ENCODE results near the gene PSG2.
A peak's percentile ranks its signal among the peaks of the same experiment; 100 is the strongest.
"Not testable (repeated sequence)": the region's sequence is repeated elsewhere in the genome, so short reads cannot be mapped to it uniquely, and the experiment has no call there.

Gene PSG2

DNA sequence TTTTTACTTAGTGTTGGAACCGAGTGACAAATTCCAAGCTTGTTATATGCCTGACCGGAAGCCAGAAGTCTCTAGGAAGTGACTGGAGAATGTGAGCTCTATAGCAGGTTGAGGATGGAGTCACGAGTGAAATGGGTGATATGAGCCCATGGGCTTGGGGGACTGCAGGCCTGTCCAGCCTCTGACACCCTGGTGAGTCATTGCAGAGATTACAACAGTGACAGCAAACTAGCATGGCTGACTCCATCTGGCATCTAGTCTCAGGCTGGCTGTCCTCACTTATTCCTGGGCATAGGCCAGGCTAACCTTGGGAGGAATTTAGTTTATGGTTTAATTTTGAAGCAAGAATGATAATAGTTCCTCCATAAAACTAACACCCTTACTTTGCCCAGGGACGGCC, 4.6 kb downstream of the PSG2 start:
- peak; percentile 34 for DNase-seq (ENCODE audit: low spot score)

DNA sequence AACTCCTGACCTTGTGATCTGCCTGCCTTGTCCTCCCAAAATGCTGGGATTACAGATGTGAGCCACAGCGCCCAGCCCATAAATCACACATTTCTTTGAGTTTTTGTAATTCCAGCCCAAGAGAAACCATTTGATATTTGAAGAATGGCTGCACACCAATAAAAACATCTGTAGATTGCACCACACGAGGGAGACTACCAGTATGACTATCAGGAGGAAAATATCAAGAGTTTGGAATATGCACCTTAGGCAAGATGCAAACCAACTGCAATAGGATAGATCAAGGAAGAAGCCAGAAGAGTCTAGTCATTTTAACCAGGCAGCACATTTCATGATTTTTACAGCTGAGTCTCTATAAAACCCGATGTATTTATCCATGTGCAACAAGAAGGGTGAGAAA, 20.1 kb downstream of the PSG2 start:
- not testable (repeated sequence) for DNase-seq (ENCODE audit: low spot score)

DNA sequence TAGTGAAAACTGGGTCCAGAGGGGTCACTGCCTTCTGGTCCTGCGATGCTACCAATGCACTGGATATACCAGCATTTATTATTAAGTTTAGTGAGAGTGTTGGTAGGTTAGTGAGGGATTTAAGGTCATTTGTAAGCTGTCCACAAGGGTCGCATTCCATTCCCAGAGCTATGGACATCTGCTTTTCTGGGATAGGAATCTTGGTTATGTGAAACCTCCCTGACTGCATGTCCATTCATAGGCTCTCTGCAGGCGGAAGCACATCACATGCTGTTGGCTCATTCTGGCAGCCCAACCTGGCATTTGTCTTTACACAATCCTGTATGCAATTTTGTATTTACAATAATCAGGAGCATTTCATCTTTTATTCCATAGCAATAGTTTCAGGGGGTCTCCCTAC, 21.2 kb downstream of the PSG2 start:
- not testable (repeated sequence) for DNase-seq (ENCODE audit: low spot score)

DNA sequence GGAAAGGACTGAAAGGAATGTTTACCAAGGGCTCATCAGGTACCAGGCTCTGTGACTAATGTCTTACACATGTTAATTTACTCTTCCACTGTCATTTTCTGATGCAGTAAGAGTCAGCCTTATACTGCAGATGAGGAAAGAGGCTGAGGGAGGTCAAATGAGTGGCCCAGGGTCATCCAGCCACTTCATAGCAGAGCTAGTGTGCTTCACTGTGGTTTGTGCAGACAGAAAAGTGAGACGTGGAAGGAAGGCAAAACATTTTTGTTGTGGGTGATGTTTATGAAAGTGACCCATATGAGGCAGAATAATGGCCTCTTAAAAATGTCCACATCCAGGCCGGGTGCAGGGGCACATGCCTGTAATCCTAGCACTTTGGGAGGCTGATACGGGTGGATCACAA, 22.2 kb downstream of the PSG2 start:
- DNase-seq (ENCODE audit: low spot score): not testable (repeated sequence)

- not testable (repeated sequence) for DNase-seq (ENCODE audit: low spot score)
Observed at GRCh38 chr19:43059482-43059881, 23.0 kb downstream of the PSG2 start.

GRCh38 chr19:43058440-43058839, 24.1 kb downstream of the PSG2 start:
- DNase-seq (ENCODE audit: low spot score): not testable (repeated sequence)

DNA sequence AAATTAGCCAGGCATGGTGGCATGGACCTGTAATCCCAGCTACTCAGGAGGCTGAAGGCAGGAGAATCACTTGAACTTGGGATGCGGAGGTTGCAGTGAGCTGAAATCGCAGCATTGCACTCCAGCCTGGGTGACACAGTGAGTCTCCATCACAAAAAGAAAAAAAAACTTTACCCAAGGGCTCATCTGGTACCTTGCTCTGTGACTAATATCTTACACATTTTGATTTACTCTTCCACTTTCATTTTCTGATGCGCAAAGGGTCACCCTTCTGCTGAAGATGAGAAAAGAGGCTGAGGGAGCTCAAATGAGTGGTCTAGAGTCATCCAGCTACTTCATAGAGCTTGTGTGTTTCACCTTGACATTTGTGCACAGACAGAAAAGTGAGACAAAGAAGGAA, 34.5 kb downstream of the PSG2 start:
- DNase-seq (ENCODE audit: low spot score): not testable (repeated sequence)

- DNase-seq (ENCODE audit: low spot score): not testable (repeated sequence)
Observed at GRCh38 chr19:43046578-43046977, 35.9 kb downstream of the PSG2 start.

DNA sequence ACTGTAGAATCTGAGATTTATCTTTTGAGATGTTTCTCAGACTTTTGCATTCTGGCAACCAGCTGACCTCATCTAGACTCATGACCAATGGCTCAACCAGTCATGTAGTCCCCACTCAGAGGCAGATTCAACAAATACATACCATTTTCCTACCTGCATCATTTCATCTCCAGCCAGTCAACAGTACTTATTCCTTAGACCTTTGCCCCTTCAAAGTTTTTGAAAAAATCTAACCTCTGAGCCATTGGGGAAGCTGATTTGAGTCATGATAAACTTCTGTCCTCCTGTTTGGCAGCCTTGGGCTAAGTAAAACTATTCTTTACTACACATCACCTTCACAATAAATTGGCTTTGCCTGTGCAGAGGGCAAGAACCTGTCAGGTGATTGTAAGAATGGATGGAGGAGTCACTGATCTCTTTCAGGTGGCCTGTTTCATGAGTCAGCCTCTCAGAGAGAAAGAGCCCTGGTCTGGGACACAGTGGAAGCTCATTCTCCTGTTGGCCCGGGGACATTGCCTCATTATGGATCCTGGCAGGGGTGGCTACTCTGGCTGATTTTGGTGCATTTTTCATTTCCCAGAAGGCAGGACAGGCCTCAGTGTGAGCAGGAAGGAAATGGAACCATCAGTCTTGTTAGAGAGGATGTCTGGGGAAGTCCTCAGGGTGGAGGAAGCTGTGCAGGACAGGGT, 38.9 kb downstream of the PSG2 start:
- DNase-seq (ENCODE audit: low spot score): not testable (repeated sequence)

GRCh38 chr19:43031645-43032044, 50.9 kb downstream of the PSG2 start:
- DNase-seq (ENCODE audit: low spot score): not testable (repeated sequence)

- no peak for DNase-seq (ENCODE audit: low spot score)
Observed at GRCh38 chr19:43028866-43029265, 53.6 kb downstream of the PSG2 start.

DNA sequence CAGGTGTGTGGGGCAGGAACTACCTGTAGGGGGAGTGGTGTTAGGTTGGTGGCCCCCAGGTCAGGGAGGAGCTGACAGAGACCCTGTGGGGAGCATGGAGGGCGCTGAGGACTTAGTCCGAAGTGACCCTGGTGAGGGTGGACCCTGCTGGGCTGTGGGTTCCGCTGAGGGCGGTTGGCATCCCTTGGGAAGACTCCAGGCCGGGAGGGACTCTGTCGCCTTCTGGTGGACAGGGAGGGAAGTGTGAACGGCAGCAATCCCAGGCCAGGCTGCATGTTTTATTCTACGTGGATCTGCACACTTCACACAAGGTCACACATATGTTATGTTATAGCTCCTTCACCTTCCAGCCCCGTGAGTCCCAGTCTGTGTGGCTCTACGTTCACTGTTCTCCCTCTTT, 54.5 kb downstream of the PSG2 start:
- not testable (repeated sequence) for DNase-seq (ENCODE audit: low spot score)

- not testable (repeated sequence) for DNase-seq (ENCODE audit: low spot score)
Observed at GRCh38 chr19:43027061-43027460, 55.4 kb downstream of the PSG2 start.

DNA sequence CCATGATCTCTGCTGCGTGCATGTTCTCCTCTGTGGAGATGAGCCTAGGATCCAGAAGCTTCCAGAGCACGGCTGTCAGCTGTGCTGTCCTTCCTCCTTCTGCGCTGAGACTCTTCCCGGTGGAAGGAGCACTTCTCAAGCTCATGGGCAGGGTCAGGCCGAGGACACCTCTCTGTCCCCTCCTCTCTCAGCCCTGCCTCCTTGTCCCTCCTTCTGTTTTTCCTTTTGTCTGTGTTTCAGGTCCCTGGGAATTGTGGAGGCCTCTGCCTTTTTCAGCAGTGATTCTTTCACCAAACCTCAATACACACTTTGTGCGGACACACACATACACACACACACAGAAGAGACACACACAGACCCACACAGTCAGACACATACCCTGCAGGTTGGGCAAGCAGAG, 56.1 kb downstream of the PSG2 start, which contains the start of gene PSG11:
PSG11 (minus strand) TSS at position 101 of the 400 bp plus-strand sequence; CDS start at position 4, 97 bp downstream.
- DNase-seq (ENCODE audit: low spot score): not testable (repeated sequence)

DNA sequence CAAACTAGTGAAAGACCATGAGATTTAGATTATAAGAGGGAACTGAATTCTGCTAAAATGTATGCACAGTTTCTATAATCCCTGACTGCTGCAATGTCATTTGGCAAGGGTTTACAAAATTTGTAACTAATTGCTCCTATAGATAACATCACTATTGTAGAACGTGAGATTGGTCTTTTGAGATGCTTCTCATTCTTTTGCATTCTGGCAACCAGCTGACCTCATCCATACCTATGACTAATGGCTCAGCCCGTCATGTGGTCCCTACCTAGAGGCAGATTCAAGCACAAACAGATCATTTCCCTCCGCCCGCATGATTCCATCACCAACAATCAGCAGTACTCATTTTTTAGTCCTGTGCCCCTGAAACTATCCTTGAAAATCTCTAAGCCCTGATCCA, 60.4 kb downstream of the PSG2 start:
- peak; percentile 8 for DNase-seq (ENCODE audit: low spot score)

DNA sequence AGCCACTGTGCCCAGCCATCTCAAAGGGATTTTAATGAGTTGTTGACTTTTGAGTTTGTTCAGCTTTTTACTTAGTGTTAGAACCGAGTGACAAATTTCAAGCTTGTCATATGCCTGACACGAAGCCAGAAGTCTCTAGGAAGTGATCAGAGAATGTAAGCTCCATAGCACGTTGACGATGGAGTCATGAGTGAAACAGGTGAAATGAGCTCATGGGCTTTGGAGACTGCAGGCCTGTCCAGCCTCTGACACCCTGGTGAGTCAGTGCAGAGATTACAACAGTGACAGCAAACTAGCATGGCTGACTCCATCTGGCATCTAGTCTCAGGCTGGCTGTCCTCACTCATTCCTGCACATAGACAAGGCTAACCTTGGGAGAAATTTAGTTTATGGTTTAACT, 60.9 kb downstream of the PSG2 start:
- peak; percentile 59 for DNase-seq (ENCODE audit: low spot score)

GRCh38 chr19:43019588-43019987, 62.9 kb downstream of the PSG2 start:
- DNase-seq (ENCODE audit: low spot score): not testable (repeated sequence)

Measured in hepatic stellate cell (primary cell).